ENCODE data around the gene GRN. TPM values are rescaled to one million over a fixed set of nuclear protein-coding genes. Genes with fewer than 3 reads are reported as not detected.

The GRN gene
- total and polyA plus RNA-seq, 7 experiments from 2014 or later: 49.5 to 374 (median 52.2) TPM

GRCh38 chr17:44350733-44351226, 5.7 kb downstream of the GRN start:
- intact Hi-C loops (cut with micrococcal nuclease): loop anchor here (1.0 kb wide), 2 partner anchors 140 to 406 kb away; no protein-coding TSS in a partner anchor

GRCh38 chr17:44351464-44351863, 6.4 kb downstream of the GRN start:
- H3K36me3 Mint-ChIP-seq: peaks cover 0 to 4% (median 0%) of the 10 kb centered on the region in 5 donors
- peaks cover 0 to 11% (median 5%) of the 10 kb centered on the region in 7 donors for H3K4me1 Mint-ChIP-seq
- no peaks in the 10 kb centered on the region for H3K4me1 ChIP-seq (ENCODE audit: control insufficient read depth in 2 of 2, insufficient read depth in 2 of 2, low read length in 2 of 2)
- no peak overlapping the region for H3K4me3 Mint-ChIP-seq
- H3K9me3 Mint-ChIP-seq: no peaks in the 10 kb centered on the region
- H3K27me3 ChIP-seq (ENCODE audit: control insufficient read depth in 2 of 2, insufficient read depth in 2 of 2, low read length in 2 of 2): no peaks in the 10 kb centered on the region
- H3K27ac ChIP-seq (ENCODE audit: low read depth, low read length): no peak overlapping the region
- H3K36me3 ChIP-seq (ENCODE audit: control insufficient read depth in 2 of 3, insufficient read depth in 3 of 3, low read length in 3 of 3): peaks cover 0 to 13% (median 0%) of the 10 kb centered on the region in 3 experiments
- no peaks in the 10 kb centered on the region for H3K9me3 ChIP-seq (ENCODE audit: control insufficient read depth in 2 of 3, low read length in 3 of 3)
- ATAC-seq: no peak
- no peak overlapping the region for H3K27ac Mint-ChIP-seq
- H3K27me3 Mint-ChIP-seq: peaks cover 0 to 10% (median 0%) of the 10 kb centered on the region in 5 donors
- H3K4me3 ChIP-seq (ENCODE audit: low read length): no peak overlapping the region
- intact Hi-C loops (cut with micrococcal nuclease): no loop called here
- ChIA-PET CTCF (interaction anchor here (1.1 to 1.6 kb wide), 3 partner anchors 10 to 140 kb away, joined by 3 to 4 read pairs (median 3); no protein-coding TSS in a partner anchor), POLR2A (interaction anchor here (0.5 to 1.7 kb wide), 4 partner anchors 82 to 166 kb away, joined by 3 to 6 read pairs (median 4); no protein-coding TSS in a partner anchor)
- no peak for DNase-seq

More at GRCh38 chr17:44350733-44351226, 5.7 kb downstream of the GRN start:
- H3K4me1 Mint-ChIP-seq: peaks cover 5 to 18% (median 12%) of the 10 kb centered on the region in 7 donors
- peaks cover 0 to 10% (median 0%) of the 10 kb centered on the region in 5 donors for H3K27me3 Mint-ChIP-seq
- H3K36me3 Mint-ChIP-seq: peaks cover 0 to 4% (median 0%) of the 10 kb centered on the region in 5 donors
- ChIA-PET POLR2A (interaction anchor here (1.7 kb wide), 2 partner anchors 134 to 141 kb away, joined by 5 to 6 read pairs; no protein-coding TSS in a partner anchor), CTCF (interaction anchor here (0.6 to 1.6 kb wide), 8 partner anchors 9 to 181 kb away, joined by 3 to 4 read pairs (median 3); partner anchors contain the start of gene TMUB2)
- no peaks in the 10 kb centered on the region for H3K9me3 Mint-ChIP-seq
- Histone ChIP-seq H3K4me3 (ENCODE audit: low read length) (no peak overlapping the region), H3K27me3 (ENCODE audit: control insufficient read depth in 2 of 2, insufficient read depth in 2 of 2, low read length in 2 of 2) (no peaks in the 10 kb centered on the region), H3K27ac (ENCODE audit: low read depth, low read length) (no peak overlapping the region), H3K4me1 (ENCODE audit: control insufficient read depth in 2 of 2, insufficient read depth in 2 of 2, low read length in 2 of 2) (peaks cover 4 to 6% of the 10 kb centered on the region in 2 donors), H3K36me3 (ENCODE audit: control insufficient read depth in 2 of 3, insufficient read depth in 3 of 3, low read length in 3 of 3) (peaks cover 0 to 13% (median 0%) of the 10 kb centered on the region in 3 experiments), H3K9me3 (ENCODE audit: control insufficient read depth in 2 of 3, low read length in 3 of 3) (no peaks in the 10 kb centered on the region)
- DNase-seq: peak; percentile 49 to 76 (median 70)
- peak; percentile 72 for ATAC-seq
- peak overlapping the region in 1 of 10 donors; percentile 17 for H3K4me3 Mint-ChIP-seq
- H3K27ac Mint-ChIP-seq: no peak overlapping the region

- Mint-ChIP-seq H3K27ac (peak overlapping the region in 1 of 9 donors; percentile 28), H3K36me3 (peaks cover 0 to 4% (median 0%) of the 10 kb centered on the region in 5 donors), H3K4me1 (peaks cover 0 to 11% (median 4%) of the 10 kb centered on the region in 7 donors), H3K4me3 (peak overlapping the region in 6 of 10 donors; percentile 51 to 82 (median 68)), H3K9me3 (no peaks in the 10 kb centered on the region), H3K27me3 (peaks cover 0 to 10% (median 0%) of the 10 kb centered on the region in 5 donors)
- H3K4me1 ChIP-seq (ENCODE audit: control insufficient read depth in 2 of 2, insufficient read depth in 2 of 2, low read length in 2 of 2): no peaks in the 10 kb centered on the region
- POLR2A ChIA-PET: interaction anchor here (1.6 to 1.7 kb wide), 2 partner anchors 11 to 136 kb away, joined by 3 to 5 read pairs; partner anchors contain the start of gene FAM171A2
- H3K27me3 ChIP-seq (ENCODE audit: control insufficient read depth in 2 of 2, insufficient read depth in 2 of 2, low read length in 2 of 2): no peaks in the 10 kb centered on the region
- ATAC-seq (no peak), DNase-seq (no peak)
- H3K4me3 ChIP-seq (ENCODE audit: low read length): no peak overlapping the region
- H3K9me3 ChIP-seq (ENCODE audit: control insufficient read depth in 2 of 3, low read length in 3 of 3): no peaks in the 10 kb centered on the region
- intact Hi-C loops (cut with micrococcal nuclease): no loop called here
- no peak overlapping the region for H3K27ac ChIP-seq (ENCODE audit: low read depth, low read length)
- CTCF ChIA-PET: interaction anchor here (0.6 to 1.7 kb wide), 3 partner anchors 11 to 21 kb away, joined by 3 to 4 read pairs (median 3); partner anchors contain the start of gene FAM171A2
- peaks cover 0 to 13% (median 0%) of the 10 kb centered on the region in 3 experiments for H3K36me3 ChIP-seq (ENCODE audit: control insufficient read depth in 2 of 3, insufficient read depth in 3 of 3, low read length in 3 of 3)
Measured at GRCh38 chr17:44351961-44352827, 7.1 kb downstream of the GRN start.

- intact Hi-C loops (cut with micrococcal nuclease): no loop called here
- peaks cover 0 to 10% (median 0%) of the 10 kb centered on the region in 5 donors for H3K27me3 Mint-ChIP-seq
- no peaks in the 10 kb centered on the region for H3K27me3 ChIP-seq (ENCODE audit: control insufficient read depth in 2 of 2, insufficient read depth in 2 of 2, low read length in 2 of 2)
- no peak overlapping the region for H3K27ac ChIP-seq (ENCODE audit: low read depth, low read length)
- peaks cover 0 to 13% (median 0%) of the 10 kb centered on the region in 3 experiments for H3K36me3 ChIP-seq (ENCODE audit: control insufficient read depth in 2 of 3, insufficient read depth in 3 of 3, low read length in 3 of 3)
- ChIA-PET CTCF (interaction anchor here (0.6 to 1.7 kb wide), 5 partner anchors 10 to 409 kb away, joined by 3 to 8 read pairs (median 4); partner anchors contain the start of gene FAM171A2), POLR2A (interaction anchor here (1.6 to 1.8 kb wide), 3 partner anchors 7 to 11 kb away, joined by 3 to 7 read pairs (median 7); partner anchors contain the start of genes FAM171A2 and GRN)
- H3K9me3 ChIP-seq (ENCODE audit: control insufficient read depth in 2 of 3, low read length in 3 of 3): no peaks in the 10 kb centered on the region
- ATAC-seq: no peak
- H3K27ac Mint-ChIP-seq: peak overlapping the region in 4 of 9 donors; percentile 7 to 43 (median 32)
- peak overlapping the region; percentile 26 to 82 (median 64) for H3K4me3 Mint-ChIP-seq
- no peak overlapping the region for H3K4me3 ChIP-seq (ENCODE audit: low read length)
- peaks cover 0 to 11% (median 4%) of the 10 kb centered on the region in 7 donors for H3K4me1 Mint-ChIP-seq
- H3K9me3 Mint-ChIP-seq: no peaks in the 10 kb centered on the region
- no peak for DNase-seq
- peaks cover 0 to 4% (median 0%) of the 10 kb centered on the region in 5 donors for H3K36me3 Mint-ChIP-seq
- H3K4me1 ChIP-seq (ENCODE audit: control insufficient read depth in 2 of 2, insufficient read depth in 2 of 2, low read length in 2 of 2): no peaks in the 10 kb centered on the region
Measured at GRCh38 chr17:44352828-44353671, 7.9 kb downstream of the GRN start.

- H3K4me1 ChIP-seq (ENCODE audit: control insufficient read depth in 2 of 2, insufficient read depth in 2 of 2, low read length in 2 of 2): no peaks in the 10 kb centered on the region
- CTCF ChIA-PET: interaction anchor here (0.6 to 1.7 kb wide), 8 partner anchors 9 to 410 kb away, joined by 3 to 8 read pairs (median 4); partner anchors contain the start of gene FAM171A2
- no peaks in the 10 kb centered on the region for H3K9me3 Mint-ChIP-seq
- POLR2A ChIA-PET: interaction anchor here (1.3 to 1.8 kb wide), 4 partner anchors 8 to 137 kb away, joined by 3 to 7 read pairs (median 6); partner anchors contain the start of genes FAM171A2 and GRN
- peaks cover 0 to 4% (median 0%) of the 10 kb centered on the region in 5 donors for H3K36me3 Mint-ChIP-seq
- peak; percentile 44 for ATAC-seq
- intact Hi-C loops (cut with micrococcal nuclease): loop anchor here in 1 of 2 donors (1.0 to 2.0 kb wide), 2 partner anchors 9 to 45 kb away; partner anchors contain the start of genes FAM171A2 and RUNDC3A
- no peaks in the 10 kb centered on the region for H3K9me3 ChIP-seq (ENCODE audit: control insufficient read depth in 2 of 3, low read length in 3 of 3)
- H3K4me1 Mint-ChIP-seq: peaks cover 2 to 6% (median 5%) of the 10 kb centered on the region in 7 donors
- DNase-seq: peak in 4 of 9 donors; percentile 25 to 42 (median 30)
- H3K27ac ChIP-seq (ENCODE audit: low read depth, low read length): no peak overlapping the region
- peaks cover 0 to 13% (median 0%) of the 10 kb centered on the region in 3 experiments for H3K36me3 ChIP-seq (ENCODE audit: control insufficient read depth in 2 of 3, insufficient read depth in 3 of 3, low read length in 3 of 3)
- H3K4me3 Mint-ChIP-seq: peak overlapping the region in 9 of 10 donors; percentile 38 to 79 (median 64)
- H3K27me3 ChIP-seq (ENCODE audit: control insufficient read depth in 2 of 2, insufficient read depth in 2 of 2, low read length in 2 of 2): no peaks in the 10 kb centered on the region
- peaks cover 0 to 11% (median 0%) of the 10 kb centered on the region in 5 donors for H3K27me3 Mint-ChIP-seq
- no peak overlapping the region for H3K27ac Mint-ChIP-seq
- H3K4me3 ChIP-seq (ENCODE audit: low read length): no peak overlapping the region
Measured at GRCh38 chr17:44353672-44354331, 8.7 kb downstream of the GRN start.

Data from naive thymus-derived CD4-positive, alpha-beta T cell (primary cell).